Right lobe of liver (tissue), 4 donors: ENCODE measurements around the gene DCPS.

Source experiments
- POLR2A ChIP-seq: fragments of 450-650 bp; IDR thresholded peaks from one replicate; pipeline ENCODE4 v1.6.1; 2017; ENCODE audit warnings: antibody characterized with exemption, mild to moderate bottlenecking
- TF ChIP-seq, protein P1 (sequence below), 4 donors: fragments of 200-600 bp in 3 of 4; fragments of 450-650 bp in 1 of 4; IDR thresholded peaks; one replicate each; pipeline versions ENCODE4 v1.5.1 to v1.8.0; 2016 to 2022; ENCODE audit warnings: antibody characterized with exemption in 4 of 4, mild to moderate bottlenecking in 2 of 4
- donor health status: DM: no; HTN: no; CAD: no.
- donor health status: DM: no; HTN: no; CAD: no.
- donor health status: DM: no; HTN: yes; CAD: no.

DNA sequence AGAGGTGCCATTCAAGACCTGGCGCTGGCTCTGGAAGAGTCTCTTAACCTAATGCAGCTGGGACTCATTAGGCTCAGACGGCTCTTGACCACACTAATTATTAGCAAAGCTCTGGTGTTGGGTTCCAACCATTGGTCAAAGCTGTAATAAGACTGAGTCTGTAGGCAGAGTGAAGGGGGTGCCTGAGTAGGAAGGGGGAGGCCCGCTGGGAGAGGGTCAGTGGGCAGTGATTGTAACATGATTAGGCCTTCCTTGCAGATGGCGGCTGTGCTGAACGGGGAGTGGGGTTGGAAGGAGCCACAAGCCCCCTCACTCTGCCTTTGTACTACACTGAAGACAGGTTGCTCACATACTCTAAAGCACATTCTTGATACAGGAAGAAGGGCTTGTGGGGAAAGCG, 40.4 kb upstream of the DCPS start:
- no peak for TF ChIP-seq POLR2A
- TF ChIP-seq, protein P1, sequence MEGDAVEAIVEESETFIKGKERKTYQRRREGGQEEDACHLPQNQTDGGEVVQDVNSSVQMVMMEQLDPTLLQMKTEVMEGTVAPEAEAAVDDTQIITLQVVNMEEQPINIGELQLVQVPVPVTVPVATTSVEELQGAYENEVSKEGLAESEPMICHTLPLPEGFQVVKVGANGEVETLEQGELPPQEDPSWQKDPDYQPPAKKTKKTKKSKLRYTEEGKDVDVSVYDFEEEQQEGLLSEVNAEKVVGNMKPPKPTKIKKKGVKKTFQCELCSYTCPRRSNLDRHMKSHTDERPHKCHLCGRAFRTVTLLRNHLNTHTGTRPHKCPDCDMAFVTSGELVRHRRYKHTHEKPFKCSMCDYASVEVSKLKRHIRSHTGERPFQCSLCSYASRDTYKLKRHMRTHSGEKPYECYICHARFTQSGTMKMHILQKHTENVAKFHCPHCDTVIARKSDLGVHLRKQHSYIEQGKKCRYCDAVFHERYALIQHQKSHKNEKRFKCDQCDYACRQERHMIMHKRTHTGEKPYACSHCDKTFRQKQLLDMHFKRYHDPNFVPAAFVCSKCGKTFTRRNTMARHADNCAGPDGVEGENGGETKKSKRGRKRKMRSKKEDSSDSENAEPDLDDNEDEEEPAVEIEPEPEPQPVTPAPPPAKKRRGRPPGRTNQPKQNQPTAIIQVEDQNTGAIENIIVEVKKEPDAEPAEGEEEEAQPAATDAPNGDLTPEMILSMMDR (IDR thresholded peaks at IDR 0.05): no peak
